ENCODE data around the gene NEURL2. TPM values are rescaled to one million over a fixed set of nuclear protein-coding genes. Genes with fewer than 3 reads are reported as not detected.

The NEURL2 gene
- polyA plus RNA-seq, 3 donors: 0.14 to 1.1 TPM; not detected in 1

DNA sequence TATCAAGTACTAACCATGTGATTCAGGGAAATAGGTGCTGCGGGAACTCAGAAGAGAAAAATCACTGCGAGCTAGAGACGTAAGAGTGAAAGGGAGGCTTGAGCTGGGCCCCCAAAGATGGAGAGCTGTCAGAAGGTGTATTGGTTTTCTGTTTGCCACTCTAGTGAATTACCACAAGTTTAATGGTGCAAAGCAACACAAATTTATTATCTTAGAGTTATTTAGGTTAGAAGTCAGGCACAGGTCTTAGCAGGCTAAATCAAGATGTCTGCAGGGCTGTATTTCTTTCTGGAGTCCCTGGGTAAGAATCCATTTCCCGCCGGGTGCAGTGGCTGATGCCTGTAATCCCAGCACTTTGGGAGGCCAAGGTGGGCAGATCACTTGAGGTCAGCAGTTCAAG, 31.1 kb downstream of the NEURL2 start:
- H3K9me3 ChIP-seq (replicated peaks in 1 of 2; ENCODE audit: control insufficient read depth in 1 of 2, insufficient read depth in 1 of 2, low read length in 2 of 2): no peaks in the 10 kb centered on the region
- no peak overlapping the region for H3K27ac Mint-ChIP-seq
- no peaks in the 10 kb centered on the region for H4K20me1 ChIP-seq (ENCODE audit: insufficient read depth, low read length)
- no peak overlapping the region for H2AFZ ChIP-seq (ENCODE audit: insufficient read depth, low read depth, low read length, poor library complexity, severe bottlenecking)
- no peaks in the 10 kb centered on the region for H3K27me3 ChIP-seq (ENCODE audit: control insufficient read depth in 2 of 2, insufficient read depth in 2 of 2, low read length in 2 of 2)
- TF ChIP-seq, protein P1, sequence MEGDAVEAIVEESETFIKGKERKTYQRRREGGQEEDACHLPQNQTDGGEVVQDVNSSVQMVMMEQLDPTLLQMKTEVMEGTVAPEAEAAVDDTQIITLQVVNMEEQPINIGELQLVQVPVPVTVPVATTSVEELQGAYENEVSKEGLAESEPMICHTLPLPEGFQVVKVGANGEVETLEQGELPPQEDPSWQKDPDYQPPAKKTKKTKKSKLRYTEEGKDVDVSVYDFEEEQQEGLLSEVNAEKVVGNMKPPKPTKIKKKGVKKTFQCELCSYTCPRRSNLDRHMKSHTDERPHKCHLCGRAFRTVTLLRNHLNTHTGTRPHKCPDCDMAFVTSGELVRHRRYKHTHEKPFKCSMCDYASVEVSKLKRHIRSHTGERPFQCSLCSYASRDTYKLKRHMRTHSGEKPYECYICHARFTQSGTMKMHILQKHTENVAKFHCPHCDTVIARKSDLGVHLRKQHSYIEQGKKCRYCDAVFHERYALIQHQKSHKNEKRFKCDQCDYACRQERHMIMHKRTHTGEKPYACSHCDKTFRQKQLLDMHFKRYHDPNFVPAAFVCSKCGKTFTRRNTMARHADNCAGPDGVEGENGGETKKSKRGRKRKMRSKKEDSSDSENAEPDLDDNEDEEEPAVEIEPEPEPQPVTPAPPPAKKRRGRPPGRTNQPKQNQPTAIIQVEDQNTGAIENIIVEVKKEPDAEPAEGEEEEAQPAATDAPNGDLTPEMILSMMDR (IDR thresholded peaks at IDR 0.05): no peak
- peaks cover 30% of the 10 kb centered on the region for H3K4me1 Mint-ChIP-seq
- H3K4me3 Mint-ChIP-seq: no peak overlapping the region
- no peak for DNase-seq
- peaks cover 4 to 12% of the 10 kb centered on the region in 2 donors for H3K36me3 Mint-ChIP-seq
- peaks cover 2 to 3% of the 10 kb centered on the region in 2 donors for H3K36me3 ChIP-seq (replicated peaks in 1 of 2; ENCODE audit: control insufficient read depth in 1 of 2, insufficient read depth in 2 of 2, low read length in 2 of 2)
- H3K4me1 ChIP-seq (ENCODE audit: control insufficient read depth in 1 of 2, insufficient read depth in 2 of 2, low read length in 2 of 2): peaks cover 19 to 26% of the 10 kb centered on the region in 2 donors
- peaks cover 0 to 1% (median 0%) of the 10 kb centered on the region in 3 donors for H3K27me3 Mint-ChIP-seq (ENCODE audit: low read depth in 3 of 3)
- 100% methylated on average over 2 of the region's 5 CpGs for WGBS (ENCODE audit: insufficient coverage)
- intact Hi-C loops (cut with micrococcal nuclease): loop anchor here in 1 of 2 donors (5.0 kb wide), 1 partner anchor 32 kb away; the partner anchor contains the start of genes CTSA and NEURL2
- no peaks in the 10 kb centered on the region for H3K9me3 Mint-ChIP-seq
- H3K4me2 ChIP-seq (replicated peaks; ENCODE audit: extremely low read depth, low read length, poor library complexity, severe bottlenecking): no peak overlapping the region
- H3K9ac ChIP-seq (ENCODE audit: insufficient read depth, low read length, poor library complexity, severe bottlenecking): no peak overlapping the region
- H3K79me2 ChIP-seq (ENCODE audit: insufficient read depth, low read length): peaks cover 46% of the 10 kb centered on the region
- no peak overlapping the region for H3K4me3 ChIP-seq (replicated peaks in 1 of 3; ENCODE audit: low read depth in 2 of 3, low read length in 3 of 3)
- H3K27ac ChIP-seq (ENCODE audit: low read depth in 1 of 2, low read length in 2 of 2): no peak overlapping the region

DNA sequence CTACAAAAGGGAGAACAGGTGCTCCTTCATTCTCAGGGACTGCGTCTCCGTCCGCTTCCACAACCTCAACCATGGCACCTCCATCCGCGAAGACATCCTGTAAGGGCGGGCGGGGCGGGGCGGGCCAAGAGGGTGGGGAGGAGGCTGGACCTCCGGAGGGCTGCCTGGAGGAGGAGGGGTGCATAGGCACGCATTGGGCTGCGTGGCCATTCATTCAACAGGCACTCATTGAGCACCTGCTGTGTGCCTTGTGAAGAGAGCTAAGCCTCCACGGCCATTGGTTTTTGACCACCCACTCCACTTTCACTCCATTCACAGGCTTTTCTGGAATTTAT, 33.2 kb downstream of the NEURL2 start:
- peak overlapping the region; percentile 99 for H2AFZ ChIP-seq (ENCODE audit: insufficient read depth, low read depth, low read length, poor library complexity, severe bottlenecking)
- intact Hi-C loops (cut with micrococcal nuclease): loop anchor here in 1 of 2 donors (5.0 kb wide), 1 partner anchor 34 kb away; the partner anchor contains the start of genes CTSA and NEURL2
- H4K20me1 ChIP-seq (ENCODE audit: insufficient read depth, low read length): no peaks in the 10 kb centered on the region
- peak overlapping the region; percentile 92 to 98 (median 96) for H3K4me3 ChIP-seq (replicated peaks in 1 of 3; ENCODE audit: low read depth in 2 of 3, low read length in 3 of 3)
- H3K36me3 ChIP-seq (replicated peaks in 1 of 2; ENCODE audit: control insufficient read depth in 1 of 2, insufficient read depth in 2 of 2, low read length in 2 of 2): peaks cover 16 to 19% of the 10 kb centered on the region in 2 donors
- TF ChIP-seq, protein P1 (IDR thresholded peaks at IDR 0.05): no peak
- H3K79me2 ChIP-seq (ENCODE audit: insufficient read depth, low read length): peaks cover 58% of the 10 kb centered on the region
- H3K4me2 ChIP-seq (replicated peaks; ENCODE audit: extremely low read depth, low read length, poor library complexity, severe bottlenecking): peak overlapping the region; percentile 99
- peaks cover 0 to 3% (median 2%) of the 10 kb centered on the region in 3 donors for H3K27me3 Mint-ChIP-seq (ENCODE audit: low read depth in 3 of 3)
- H3K4me1 Mint-ChIP-seq: peaks cover 33% of the 10 kb centered on the region
- WGBS (ENCODE audit: insufficient coverage): 45% methylated on average over 2 of the region's 13 CpGs
- no peaks in the 10 kb centered on the region for H3K9me3 Mint-ChIP-seq
- no peak for DNase-seq
- H3K27ac ChIP-seq (ENCODE audit: low read depth in 1 of 2, low read length in 2 of 2): peak overlapping the region; percentile 70 to 95
- peaks cover 19 to 30% of the 10 kb centered on the region in 2 donors for H3K36me3 Mint-ChIP-seq
- no peaks in the 10 kb centered on the region for H3K9me3 ChIP-seq (replicated peaks in 1 of 2; ENCODE audit: control insufficient read depth in 1 of 2, insufficient read depth in 1 of 2, low read length in 2 of 2)
- H3K4me1 ChIP-seq (ENCODE audit: control insufficient read depth in 1 of 2, insufficient read depth in 2 of 2, low read length in 2 of 2): peaks cover 19 to 26% of the 10 kb centered on the region in 2 donors
- H3K4me3 Mint-ChIP-seq: peak overlapping the region; percentile 89 to 95
- H3K9ac ChIP-seq (ENCODE audit: insufficient read depth, low read length, poor library complexity, severe bottlenecking): peak overlapping the region; percentile 91
- H3K27ac Mint-ChIP-seq: peak overlapping the region; percentile 90 to 97 (median 97)
- H3K27me3 ChIP-seq (ENCODE audit: control insufficient read depth in 2 of 2, insufficient read depth in 2 of 2, low read length in 2 of 2): no peaks in the 10 kb centered on the region
